ENCODE measurements around the gene TRIM56.
A peak's percentile ranks its signal among the peaks of the same experiment; 100 is the strongest.
"Not testable (repeated sequence)": the region's sequence is repeated elsewhere in the genome, so short reads cannot be mapped to it uniquely, and the experiment has no call there.

The TRIM56 gene

DNA sequence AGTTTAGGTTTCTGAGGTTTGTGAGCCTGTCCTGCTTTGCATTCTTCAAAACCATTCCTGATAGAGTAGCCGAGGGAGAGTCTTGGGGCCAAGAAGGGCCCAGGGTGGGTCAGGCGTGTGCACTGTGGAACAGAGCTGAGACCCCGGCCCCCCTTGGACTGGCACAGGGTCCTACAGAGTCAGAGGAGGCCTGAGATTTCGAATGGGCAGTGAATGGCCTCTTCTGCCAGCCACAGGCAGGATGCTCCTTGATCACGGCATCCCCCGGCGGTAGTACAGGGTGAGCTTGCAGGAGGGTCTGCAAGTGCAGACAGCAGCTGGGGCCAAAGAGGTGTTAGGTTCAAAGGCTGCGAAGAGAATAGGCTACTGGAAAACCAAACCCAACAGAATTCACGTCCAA lies 4.6 kb downstream of the TRIM56 start:
- DNase-seq = no peak

- not testable (repeated sequence) for DNase-seq
Observed at GRCh38 chr7:101092266-101092905, 7.1 kb downstream of the TRIM56 start.

GRCh38 chr7:101093906-101094305 lies 8.6 kb downstream of the TRIM56 start:
- no peak for DNase-seq

- DNase-seq = no peak
Observed at GRCh38 chr7:101094376-101094775, 9.1 kb downstream of the TRIM56 start.

DNA sequence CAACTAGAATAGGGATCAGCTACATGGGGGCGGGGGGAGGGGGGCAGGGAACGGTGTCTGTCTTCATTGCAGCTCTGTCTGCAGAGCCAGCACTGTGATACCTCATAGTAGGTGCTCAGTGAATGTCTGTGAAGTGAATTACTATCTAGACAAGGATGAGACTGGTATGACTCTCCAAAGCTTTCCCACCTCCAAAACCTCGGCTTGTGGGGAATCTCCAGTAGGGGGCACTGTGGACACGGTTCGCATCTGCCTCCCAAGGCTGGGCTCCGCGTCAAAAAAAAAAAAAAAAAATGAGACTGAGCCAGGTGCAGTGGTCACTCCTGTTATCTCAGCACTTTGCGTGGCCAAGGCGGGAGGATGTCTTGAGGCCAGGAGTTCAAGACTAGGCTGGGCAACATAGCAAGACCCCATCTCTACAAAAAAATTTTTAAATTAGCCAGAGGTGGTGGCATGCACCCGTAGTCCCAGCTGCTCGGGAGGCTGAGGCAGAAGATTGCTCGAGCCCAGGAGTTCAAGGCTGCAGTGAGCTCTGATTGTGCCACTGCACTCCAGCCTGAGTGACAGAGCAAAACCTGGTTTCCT lies 9.6 kb downstream of the TRIM56 start:
- peak; percentile 10 for DNase-seq

- DNase-seq = no peak
Observed at GRCh38 chr7:101096331-101096956, 11.2 kb downstream of the TRIM56 start.

DNA sequence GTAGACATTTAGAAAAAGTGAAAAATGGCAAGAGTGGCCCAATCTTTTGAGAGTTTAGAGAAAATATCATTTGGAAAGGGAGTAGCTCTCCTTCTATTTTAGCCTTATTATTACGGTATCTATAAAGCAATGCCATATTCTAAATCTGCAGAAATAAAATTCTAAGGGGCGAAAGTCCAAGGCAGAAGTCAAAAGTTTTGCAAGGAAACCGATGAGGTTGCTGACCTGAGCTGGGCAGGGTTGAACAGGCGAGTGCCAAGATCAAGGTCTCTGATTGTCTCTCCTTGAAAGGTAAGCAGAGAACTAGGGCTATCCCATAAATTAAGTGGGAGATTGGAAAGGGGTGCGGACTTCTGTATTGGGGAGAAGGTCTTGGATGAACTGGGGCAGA lies 11.7 kb downstream of the TRIM56 start:
- no peak for DNase-seq

DNA sequence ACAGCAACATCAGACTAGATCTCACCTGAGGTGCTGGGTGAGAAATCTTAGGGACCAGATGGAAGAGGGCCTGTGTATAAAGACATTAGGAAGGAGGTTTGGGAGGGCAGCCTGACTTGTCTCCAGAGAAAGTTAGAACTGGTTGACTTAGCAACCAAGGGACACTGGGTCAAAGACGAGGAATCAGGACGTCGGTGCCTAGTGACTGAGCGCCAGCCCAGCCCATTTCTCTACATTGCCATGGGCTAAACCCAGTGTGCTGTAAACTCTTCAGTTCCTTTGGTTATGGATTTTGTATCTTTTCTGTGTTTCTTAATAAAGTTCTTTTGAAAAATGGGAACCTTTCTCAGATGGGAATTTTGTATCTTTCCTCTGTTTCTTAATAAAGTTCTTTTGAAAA lies 12.3 kb downstream of the TRIM56 start:
- DNase-seq = no peak

- DNase-seq = peak; percentile 21
Observed at GRCh38 chr7:101099969-101100781, 14.9 kb downstream of the TRIM56 start.

DNA sequence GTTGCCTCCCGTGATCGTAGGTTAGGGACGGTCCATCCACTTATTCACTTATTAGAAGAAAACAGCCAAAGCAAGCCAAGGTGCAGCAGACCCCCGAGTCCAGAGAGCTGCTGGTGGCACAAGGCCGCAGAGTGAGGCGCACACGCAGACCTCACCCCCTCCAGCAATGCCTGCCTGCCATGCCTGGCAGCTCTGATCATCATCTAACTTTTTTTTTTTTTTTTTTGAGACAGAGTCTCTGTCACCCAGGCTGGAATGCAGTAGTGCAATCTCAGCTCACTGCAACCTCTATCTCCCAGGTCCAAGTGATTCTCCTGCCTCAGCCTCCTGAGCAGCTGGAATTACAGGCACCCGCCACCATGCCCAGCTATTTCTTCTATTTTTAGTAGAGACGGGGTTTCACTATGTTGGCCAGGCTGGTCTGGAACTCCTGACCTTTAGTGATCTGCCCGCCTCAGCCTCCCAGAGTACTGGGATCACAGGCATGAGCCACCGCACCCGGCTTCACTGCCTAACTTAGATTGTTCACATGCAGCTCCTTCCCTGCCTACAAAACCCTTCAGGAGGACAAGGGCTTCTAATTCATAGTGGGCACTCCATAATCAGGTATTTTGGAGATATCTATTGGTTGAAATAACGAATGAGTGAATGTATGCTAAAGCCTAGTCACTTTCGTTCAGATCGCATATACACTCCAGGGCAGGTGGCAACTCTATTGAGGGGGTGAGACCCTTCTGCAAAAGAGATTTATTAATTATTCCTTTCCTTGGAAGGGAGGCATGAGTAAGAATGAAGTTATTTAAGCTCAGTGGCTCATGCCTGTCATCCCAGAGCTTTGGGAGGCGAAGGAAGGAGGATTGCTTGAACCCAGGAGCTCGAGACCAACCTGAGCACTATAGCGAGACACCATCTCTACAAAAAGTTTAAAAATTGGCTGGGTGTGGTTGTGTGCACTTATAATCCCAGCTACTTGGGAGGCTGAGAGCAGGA lies 15.9 kb downstream of the TRIM56 start:
- no peak for DNase-seq

- no peak for DNase-seq
Observed at GRCh38 chr7:101102026-101102425, 16.7 kb downstream of the TRIM56 start.

DNA sequence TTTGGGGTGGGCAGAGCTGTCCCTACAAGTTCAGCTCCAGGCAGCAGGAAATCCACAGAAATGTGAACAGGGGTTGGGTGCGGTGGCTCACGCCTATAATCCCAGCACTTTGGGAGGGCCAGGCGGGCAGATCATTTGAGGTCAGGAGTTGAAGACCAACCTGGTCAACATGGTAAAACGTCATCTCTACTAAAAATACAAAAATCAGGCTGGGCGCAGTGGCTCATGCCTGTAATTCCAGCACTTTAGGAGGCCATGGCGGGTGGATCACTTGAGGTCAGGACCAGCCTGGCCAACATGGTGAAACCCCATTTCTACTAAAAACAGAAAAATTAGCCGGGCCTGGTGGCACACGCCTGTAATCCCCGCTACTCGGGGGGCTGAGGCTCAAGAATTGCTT lies 18.4 kb downstream of the TRIM56 start:
- DNase-seq = not testable (repeated sequence)

- no peak for DNase-seq
Observed at GRCh38 chr7:101104193-101104713, 19.0 kb downstream of the TRIM56 start.

DNA sequence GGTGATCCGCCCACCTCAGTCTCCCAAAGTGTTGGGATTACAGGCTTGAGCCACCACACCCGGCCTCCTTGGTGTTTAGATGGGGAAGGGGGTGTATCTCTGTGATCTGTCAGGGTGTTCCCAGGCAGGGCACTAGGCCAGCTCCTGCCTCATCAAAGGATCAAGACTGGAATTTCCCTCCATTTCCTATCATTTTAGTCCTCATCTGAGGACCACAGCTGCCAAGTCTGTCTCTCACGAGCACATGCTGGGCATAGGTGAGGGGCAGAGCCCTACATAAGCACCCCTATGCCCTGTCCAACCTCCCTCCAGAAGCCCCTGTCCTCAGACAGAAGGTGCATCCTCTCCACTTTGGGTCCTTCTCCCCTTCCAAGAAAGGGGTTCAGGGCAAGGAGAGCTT lies 19.5 kb downstream of the TRIM56 start:
- no peak for DNase-seq

GRCh38 chr7:101105248-101105647 lies 20.0 kb downstream of the TRIM56 start:
- not testable (repeated sequence) for DNase-seq

- DNase-seq = no peak
Observed at GRCh38 chr7:101106386-101106785, 21.1 kb downstream of the TRIM56 start.

DNA sequence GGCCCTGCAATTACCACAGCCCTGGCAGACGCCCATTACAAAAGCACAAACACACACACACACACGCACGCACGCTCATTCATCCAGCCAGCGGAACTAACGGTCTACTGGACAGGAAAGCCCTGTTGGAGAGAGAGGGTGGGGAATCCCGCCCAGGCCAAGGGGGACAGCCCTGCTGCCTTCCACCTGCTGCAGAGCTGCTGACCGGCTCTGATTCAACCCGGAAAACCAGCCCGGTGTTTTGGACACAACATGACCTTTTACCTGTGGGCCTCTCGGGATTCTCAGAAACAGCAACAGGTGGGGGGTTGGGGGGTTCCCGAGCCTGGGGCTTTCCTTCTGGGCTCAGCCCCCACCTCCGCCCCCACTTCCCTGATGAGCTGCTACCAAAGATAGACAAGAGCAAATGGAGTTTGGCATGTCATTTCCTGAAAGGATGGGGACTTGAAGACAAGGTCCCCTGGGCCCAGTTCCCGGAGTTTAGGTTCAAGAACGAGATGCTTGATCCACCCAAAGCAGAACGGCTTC lies 23.1 kb downstream of the TRIM56 start:
- DNase-seq = no peak

DNA sequence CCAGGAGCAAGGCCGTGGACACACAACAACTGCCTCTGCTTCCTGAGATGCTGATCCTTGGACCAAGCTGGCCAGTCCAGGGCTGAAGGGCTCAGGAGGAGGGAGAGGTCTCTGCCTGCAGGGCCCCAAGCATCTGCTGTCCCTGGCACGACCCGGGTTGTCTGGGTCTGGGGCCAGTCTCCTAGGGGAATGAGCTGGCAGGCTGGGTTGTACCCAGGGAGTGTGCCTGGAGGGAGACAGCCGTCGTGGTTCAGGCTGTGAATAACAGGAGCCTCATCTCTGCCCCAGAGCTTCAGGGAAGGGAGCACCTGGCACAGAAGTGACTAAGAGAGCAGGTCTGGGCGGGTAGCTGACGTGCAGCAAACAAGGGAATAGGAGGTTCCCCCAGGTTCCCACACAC lies 23.7 kb downstream of the TRIM56 start:
- DNase-seq = no peak

GRCh38 chr7:101109368-101109767 lies 24.1 kb downstream of the TRIM56 start:
- DNase-seq = no peak

DNA sequence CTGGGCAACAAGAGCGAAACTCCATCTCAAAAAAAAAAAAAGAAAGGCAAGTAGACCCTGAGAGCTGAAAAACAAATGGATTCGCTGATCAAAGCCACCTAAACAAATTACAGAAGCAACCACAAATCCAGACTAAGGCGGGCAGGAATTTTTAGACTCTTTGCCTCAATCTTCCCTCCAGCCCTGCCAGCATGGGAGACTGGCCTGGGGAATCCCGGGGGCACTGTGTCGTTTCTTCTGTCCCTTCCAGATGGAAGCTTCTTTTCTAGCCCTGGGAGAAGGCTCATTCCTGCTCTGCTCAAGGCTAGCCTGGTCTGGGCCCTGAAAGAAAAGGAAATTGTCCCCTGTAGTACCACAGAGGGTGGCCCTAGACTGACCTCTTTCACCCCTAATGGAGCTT lies 26.0 kb downstream of the TRIM56 start:
- no peak for DNase-seq

GRCh38 chr7:101112233-101112632 lies 27.0 kb downstream of the TRIM56 start:
- no peak for DNase-seq

- DNase-seq = not testable (repeated sequence)
Observed at GRCh38 chr7:101113140-101113539, 27.9 kb downstream of the TRIM56 start.
